K562 (cell line): ENCODE data around the gene ZMYND8. TPM values are rescaled to one million over a fixed set of nuclear protein-coding genes. Genes with fewer than 3 reads are reported as not detected.
A peak's percentile ranks its signal among the peaks of the same experiment; 100 is the strongest.

Experiments
- ATAC-seq: fragments of 200-7000 bp; cut with Tn5 transposase; 3 replicates; pipeline ENCODE4 v1.9.1; 2020; ENCODE audit warnings: moderate library complexity
- BruUV-seq: library from RNA; stranded (reverse); fragments of 400-500 nt; replicated peaks from 2 replicates; lab custom pipeline; 2021; lab: Mats Ljungman, UMichigan
- CTCF ChIA-PET: fragments of 300-600 bp; formaldehyde crosslinking; extraction: SDS; loops from one replicate; lab custom pipeline; 2021; ENCODE audit warnings: low intra/inter-chr PET ratio; lab: Yijun Ruan, JAX
- POLR2A ChIA-PET: fragments of 300-600, 350-650 bp; sonication (Branson Sonifier 250); formaldehyde crosslinking; extraction: SDS; loops from one replicate; lab custom pipeline; 2021; ENCODE audit warnings: antibody characterized with exemption, inconsistent platforms; lab: Yijun Ruan, JAX
- DNase-seq, 4 experiments: peaks; one replicate each; pipeline versions ENCODE4 v3.0.0 to v3.0.0-alpha.2; 2011 to 2018; ENCODE audit warnings: low spot score in 3 of 4, mixed read lengths in 3 of 4; ENCODE audit errors: extremely low read depth in 1 of 4
- FAIRE-seq: peaks from 2 replicates; lab custom pipeline; 2011; peaks lifted over from hg19 to GRCh38; lab: Jason Lieb, UNC
- H2AFZ ChIP-seq: 2 replicates; pipeline ENCODE4 v1.6.0; 2011; ENCODE audit warnings: low read depth, low read length, control low read depth, inconsistent platforms
- H3K27ac ChIP-seq: fragments of 200-600 bp; 3 replicates; pipeline ENCODE4 v1.8.0; 2011; ENCODE audit warnings: low read depth, mild to moderate bottlenecking, control low read depth, inconsistent platforms, low read length, moderate library complexity, mixed read lengths; ENCODE audit errors: extremely low read depth
- H3K27me3 ChIP-seq, 2 experiments: fragments of 300-600 bp in 1 of 2; 2 replicates in 1 of 2; 3 replicates in 1 of 2; pipeline versions ENCODE4 v1.6.0 to v1.8.0; 2011; ENCODE audit warnings: inconsistent platforms in 2 of 2, low read length in 2 of 2, mild to moderate bottlenecking in 1 of 2, mixed read lengths in 1 of 2, moderate library complexity in 1 of 2; ENCODE audit not compliant: control insufficient read depth in 2 of 2, insufficient read depth in 2 of 2
- H3K36me3 ChIP-seq: fragments of 300-600 bp; 3 replicates; pipeline ENCODE4 v1.8.0; 2011; ENCODE audit warnings: mild to moderate bottlenecking, low read length, inconsistent platforms; ENCODE audit not compliant: control insufficient read depth, insufficient read depth
- H3K4me1 ChIP-seq, 2 experiments: fragments of 200-600 bp in 1 of 2; replicated peaks in 1 of 2; 2 replicates in 1 of 2; 3 replicates in 1 of 2; pipeline versions ENCODE4 v1.5.1 to v1.8.0; 2011; ENCODE audit warnings: inconsistent platforms in 2 of 2, low read length in 2 of 2, mild to moderate bottlenecking in 1 of 2, mixed read lengths in 1 of 2, moderate library complexity in 1 of 2; ENCODE audit not compliant: control insufficient read depth in 2 of 2, insufficient read depth in 2 of 2
- H3K4me2 ChIP-seq: 2 replicates; pipeline ENCODE4 v1.6.1; 2011; ENCODE audit warnings: low read length, control low read depth, inconsistent platforms, mixed read lengths; ENCODE audit not compliant: insufficient read depth
- H3K4me3 ChIP-seq: fragments of 200-600 bp; sonication (generic), shearing (Covaris generic); 2 replicates; pipeline ENCODE4 v1.5.1; 2016; ENCODE audit warnings: control low read depth, inconsistent platforms
- H3K79me2 ChIP-seq: fragments of 200-600 bp; 3 replicates; pipeline ENCODE4 v1.8.0; 2011; ENCODE audit warnings: low read length, inconsistent platforms; ENCODE audit not compliant: control insufficient read depth, insufficient read depth
- H3K9ac ChIP-seq, 2 experiments: 2 replicates each; pipeline versions ENCODE4 v1.6.0 to v1.6.1; 2011; ENCODE audit warnings: low read depth in 2 of 2, low read length in 2 of 2, control low read depth in 1 of 2, inconsistent platforms in 1 of 2, mild to moderate bottlenecking in 1 of 2, mixed read lengths in 1 of 2; ENCODE audit not compliant: insufficient read depth in 1 of 2
- H3K9me1 ChIP-seq: one replicate; pipeline ENCODE4 v1.6.0; 2011; ENCODE audit warnings: inconsistent platforms, mild to moderate bottlenecking, low read length, moderate library complexity; ENCODE audit not compliant: control insufficient read depth, insufficient read depth
- H3K9me3 ChIP-seq: replicated peaks from 2 replicates; pipeline ENCODE4 v1.5.1; 2011; ENCODE audit warnings: low read depth, low read length, inconsistent platforms; ENCODE audit not compliant: control insufficient read depth, insufficient read depth
- H4K20me1 ChIP-seq: replicated peaks from 2 replicates; pipeline ENCODE4 v1.6.1; 2011; ENCODE audit warnings: low read length, inconsistent platforms, mixed read lengths; ENCODE audit not compliant: control insufficient read depth, insufficient read depth
- BRF2 ChIP-seq: IDR thresholded peaks from 3 replicates; pipeline ENCODE4 v1.6.1; 2011; ENCODE audit warnings: borderline replicate concordance, mild to moderate bottlenecking; ENCODE audit not compliant: insufficient read length, insufficient read depth
- CEBPB ChIP-seq: fragments of 450-650 bp; IDR thresholded peaks from 2 replicates; pipeline ENCODE4 v1.6.1; 2016; ENCODE audit warnings: missing genetic modification characterization, missing compliant biosample characterization
- CHD1 ChIP-seq: fragments of 200-600 bp; sonication (generic); IDR thresholded peaks from one replicate; pipeline ENCODE4 v1.6.1; 2012; ENCODE audit warnings: mild to moderate bottlenecking, moderate library complexity, low read length, inconsistent platforms
- FOXJ2 ChIP-seq: fragments of 200-800 bp; sonication (Bioruptor generic); IDR thresholded peaks from 2 replicates; pipeline ENCODE4 v1.6.1; 2016; ENCODE audit warnings: missing genetic modification characterization, missing compliant biosample characterization
- GATAD2B ChIP-seq: fragments of 450-650 bp; IDR thresholded peaks from 2 replicates; pipeline ENCODE4 v1.6.1; 2017; ENCODE audit warnings: mild to moderate bottlenecking, borderline replicate concordance
- GTF2B ChIP-seq: IDR thresholded peaks from 2 replicates; pipeline ENCODE4 v1.6.1; 2011; ENCODE audit not compliant: insufficient read length; ENCODE audit errors: extremely low read depth
- JUNB ChIP-seq: fragments of 450-650 bp; formaldehyde crosslinking; conservative IDR thresholded peaks from 2 replicates; pipeline ENCODE4 v1.4.0; 2020; ENCODE audit warnings: mild to moderate bottlenecking
- JUND ChIP-seq, 2 experiments: IDR thresholded peaks; 2 replicates in 1 of 2; 3 replicates in 1 of 2; pipeline ENCODE4 v1.6.1; 2011; ENCODE audit warnings: borderline replicate concordance in 2 of 2, low read depth in 2 of 2, low read length in 2 of 2, improper control_type of control experiment in 1 of 2, missing biosample characterization in 1 of 2, missing genetic modification characterization in 1 of 2, missing genetic modification reagents in 1 of 2
- RUNX1 ChIP-seq: sonication (generic); IDR thresholded peaks from 2 replicates; pipeline ENCODE4 v1.6.1; 2016; ENCODE audit warnings: antibody characterized with exemption, low read depth
- SNIP1 ChIP-seq: fragments of 450-650 bp; IDR thresholded peaks from 2 replicates; pipeline ENCODE4 v1.7.1; 2017; ENCODE audit warnings: low read depth, mild to moderate bottlenecking
- ZBTB11 ChIP-seq, 3 experiments: fragments of 200-800 bp in 1 of 3; fragments of 250-450 bp in 1 of 3; fragments of 450-650 bp in 1 of 3; sonication (Bioruptor Pico) in 1 of 3; sonication (Bioruptor generic) in 1 of 3; formaldehyde crosslinking in 1 of 3; IDR thresholded peaks; 2 replicates each; pipeline versions ENCODE4 v1.6.1 to v1.8.0; 2016 to 2022; ENCODE audit warnings: mild to moderate bottlenecking in 2 of 3, missing genetic modification characterization in 2 of 3, missing compliant biosample characterization in 1 of 3, moderate library complexity in 1 of 3
- ZNF436 ChIP-seq: fragments of 250-450, 450-650 bp; sonication (Bioruptor Pico); formaldehyde crosslinking; IDR thresholded peaks from 2 replicates; pipeline ENCODE4 v1.7.0; 2020; ENCODE audit warnings: mild to moderate bottlenecking
- WGBS: fragments of 100-300 bp; shearing (Covaris generic); methylation state at CpG from one replicate; pipeline ENCODE4 v1.1.6; 2016; ENCODE audit warnings: low coverage, mixed read lengths; ENCODE audit not compliant: insufficient coverage; ENCODE audit errors: missing lambda C conversion rate; 5-methylcytosine and 5-hydroxymethylcytosine counted together
- in situ Hi-C: fragments of 300-500 bp; cut with MboI; formaldehyde crosslinking; loops from 4 replicates; pipeline ENCODE4 v1.15.0; 2018; ENCODE audit warnings: inconsistent platforms, mixed read lengths
- intact Hi-C: fragments of 100-400 bp; cut with micrococcal nuclease; formaldehyde crosslinking; loops from 2 replicates; pipeline ENCODE4 v1.14.2; 2022
- polyA plus RNA-seq, 8 experiments: library from polyadenylated mRNA; depleted of rRNA in 4 of 8; stranded (reverse) in 5 of 8; unstranded in 3 of 8; fragments of >200 nt; fragmentation: Nextera tagmentation in 2 of 8; fragmentation: Illumina TruSeq in 1 of 8; extraction: Ambion mirVana in 2 of 8; extraction: Trizol in 1 of 8; gene quantifications; 2 replicates each; pipeline versions ENCODE4 v1.2.1 to v1.2.3, GENCODE V29; 2011 to 2014; ENCODE audit warnings: inconsistent platforms in 1 of 8, missing spikeins in 1 of 8
- total RNA-seq, 7 experiments: library from RNA; depleted of rRNA in 6 of 7; stranded (reverse); fragments of >200 nt in 6 of 7; fragmentation: Illumina TruSeq in 2 of 7; extraction: Trizol in 2 of 7; gene quantifications; 2 replicates each; pipeline versions ENCODE4 v1.2.1 to v1.2.3, GENCODE V29; 2011 to 2021; ENCODE audit warnings: low replicate concordance in 1 of 7

ZMYND8 gene
- total and polyA plus RNA-seq, 9 of the 15 experiments (the other 6 are each of a cell fraction or from before 2014, with no cell fraction given), result 31.8 to 148 (median 71.9) TPM

GRCh38 chr20:47356526-47357295 is at the start of gene ZMYND8 (continued):
- TF ChIP-seq JUND (IDR thresholded peaks at IDR 0.05; ENCODE audit: borderline replicate concordance, low read depth, low read length) (peak; percentile 57), JUND (tag; IDR thresholded peaks at IDR 0.05; ENCODE audit: borderline replicate concordance, low read depth, low read length) (peak; percentile 48; the same call in 1 of the 3 replicates), ZNF436 (CRISPR knock-in tag) (no peak), FOXJ2 (tag) (peak; percentile 81), SNIP1 (no peak)

GRCh38 chr20:47405775-47406325 is 49.4 kb upstream of the ZMYND8 start:
- no peak overlapping the region for H3K4me3 ChIP-seq
- in situ Hi-C loops (no loop called here), intact Hi-C loops (no loop called here)
- ChIA-PET POLR2A (interaction anchor here (0.7 to 0.9 kb wide), 3 partner anchors 9 to 16 kb away, joined by 3 to 4 read pairs (median 3); no protein-coding TSS in a partner anchor), CTCF (no interaction called here)
- no peaks in the 10 kb centered on the region for H4K20me1 ChIP-seq
- BruUV-seq, result no TSS peak
- H3K36me3 ChIP-seq, result no peaks in the 10 kb centered on the region
- no peak overlapping the region for H3K27ac ChIP-seq
- no peaks in the 10 kb centered on the region for H3K9me1 ChIP-seq
- no peak overlapping the region for H3K9ac ChIP-seq
- FAIRE-seq (no peak), DNase-seq (no peak), ATAC-seq (no peak)
- 44% methylated on average over 4 of the region's 4 CpGs for WGBS
- no peaks in the 10 kb centered on the region; a peak in 2 of 5 replicates for H3K4me1 ChIP-seq
- no peaks in the 10 kb centered on the region for H3K27me3 ChIP-seq
- H2AFZ ChIP-seq, result no peak overlapping the region
- H3K9me3 ChIP-seq, result peaks cover under 1% of the 10 kb centered on the region; the same call in 1 of the 2 replicates
- no peak overlapping the region for H3K4me2 ChIP-seq
- no peaks in the 10 kb centered on the region for H3K79me2 ChIP-seq
- TF ChIP-seq BRF2 (no peak), CHD1 (no peak), GTF2B (no peak), CEBPB (tag) (peak; percentile 35; the same call in 1 of the 2 replicates), RUNX1 (no peak), ZBTB11 (CRISPR knock-in tag; IDR thresholded peaks at IDR 0.05) (peak in 1 of 3 experiments; percentile 75; a peak in 1 of 6 replicates), GATAD2B (no peak), JUNB (no peak)
